Activated CD4-positive, alpha-beta T cell treated with anti-CD3 and anti-CD28 coated beads, Interleukin-2, Interleukin-6, amounts not matched to agents 100 ng/mL and 50 ng/mL, durations not matched to agents 16 hours and 8 hours (primary cell): Measurements from ENCODE around the gene VANGL1.
"Not testable (repeated sequence)": the region's sequence is repeated elsewhere in the genome, so short reads cannot be mapped to it uniquely, and the experiment has no call there.

Experiments
- DNase-seq: peaks from one replicate; pipeline ENCODE4 v3.0.0-alpha.2; 2020

Gene VANGL1

DNA sequence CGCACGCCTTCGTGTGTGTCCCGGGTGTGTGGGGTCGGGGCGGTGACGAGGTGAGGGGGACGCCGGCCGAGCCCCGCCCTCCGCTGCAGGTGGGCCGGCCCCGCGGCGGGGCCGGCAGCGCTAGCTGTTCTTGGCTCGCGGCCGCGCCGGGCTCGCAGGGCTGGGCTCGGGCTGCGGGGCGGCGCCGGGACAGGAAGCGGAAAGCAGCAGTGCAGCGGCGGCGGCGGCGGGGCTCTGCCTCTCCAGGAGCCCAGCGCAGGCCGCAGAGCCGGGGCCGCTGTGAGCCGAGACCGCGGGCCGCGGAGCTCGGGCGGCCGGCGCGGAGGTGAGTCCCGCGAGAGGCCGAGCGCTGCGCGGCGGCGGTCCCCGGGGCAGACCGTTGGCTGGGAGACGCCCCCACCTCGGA is at the start of gene VANGL1:
Gene VANGL1, plus strand, starts transcription at position 209 of the 406 bp plus-strand sequence. CDS start 9,444 bp downstream, outside the sequence.
- peak; percentile 73 for DNase-seq

DNA sequence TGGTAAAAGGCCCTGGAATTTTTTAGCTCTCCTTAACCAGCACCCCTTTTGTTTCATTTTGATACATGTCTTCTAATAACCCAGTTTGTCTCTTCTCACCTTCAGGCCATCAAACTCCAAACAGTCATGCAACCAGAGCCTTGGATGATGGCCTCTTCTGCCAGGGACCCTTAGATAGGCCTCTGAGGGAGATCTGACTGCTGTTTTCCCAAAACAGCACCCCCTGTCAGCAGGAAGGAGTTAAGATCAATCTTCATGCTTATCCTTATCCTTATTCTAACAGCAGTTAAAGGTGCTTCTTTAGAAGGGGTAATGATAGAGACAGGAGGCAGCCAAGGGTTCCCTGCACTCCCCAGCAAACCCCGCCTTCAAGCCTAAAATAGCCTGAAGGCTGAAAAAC is 49.5 kb upstream of the VANGL1 start:
- no peak for DNase-seq

DNA sequence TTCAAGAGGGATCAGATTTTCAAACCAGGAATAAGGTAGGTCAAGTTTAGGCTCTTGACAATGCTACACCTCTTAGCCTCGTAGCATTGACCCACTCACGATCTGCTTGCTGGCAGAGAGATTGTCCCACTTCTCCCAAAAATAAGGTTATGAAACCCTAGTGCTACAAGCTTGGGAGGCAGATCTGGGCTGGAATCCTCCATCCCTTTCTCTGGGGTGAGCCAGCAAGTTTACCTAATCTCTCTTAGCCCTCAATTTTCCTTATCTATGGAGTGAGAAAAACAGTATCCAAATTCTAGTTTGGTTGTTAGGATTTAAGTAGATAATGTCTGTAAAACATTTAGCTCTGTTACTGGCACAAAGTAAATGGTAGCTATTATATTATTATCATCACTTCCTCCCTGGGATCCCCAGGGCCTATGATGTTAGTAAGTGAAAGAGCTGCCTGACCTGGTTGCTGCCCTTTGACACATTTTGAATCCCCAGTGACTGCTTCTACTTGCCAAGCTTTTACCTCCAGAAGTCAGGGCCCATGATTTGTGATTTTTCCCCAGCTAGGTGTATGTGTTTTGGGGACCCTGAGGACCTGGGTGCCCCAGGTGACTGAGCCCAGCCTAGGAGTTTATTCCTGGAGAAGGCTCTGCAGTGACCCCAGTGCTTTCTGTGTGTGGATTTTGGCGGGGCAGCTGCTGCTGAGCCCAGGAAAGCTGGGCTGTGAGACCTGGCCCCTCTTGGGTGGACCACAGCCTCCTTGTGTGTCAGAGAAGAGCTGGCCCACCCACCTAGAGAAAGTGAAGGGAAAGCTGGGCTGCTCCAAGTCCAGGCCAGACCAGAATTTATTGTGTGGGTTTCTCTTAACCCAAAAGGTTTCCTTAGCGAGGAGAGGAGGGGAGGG is 48.2 kb upstream of the VANGL1 start:
- no peak for DNase-seq

DNA sequence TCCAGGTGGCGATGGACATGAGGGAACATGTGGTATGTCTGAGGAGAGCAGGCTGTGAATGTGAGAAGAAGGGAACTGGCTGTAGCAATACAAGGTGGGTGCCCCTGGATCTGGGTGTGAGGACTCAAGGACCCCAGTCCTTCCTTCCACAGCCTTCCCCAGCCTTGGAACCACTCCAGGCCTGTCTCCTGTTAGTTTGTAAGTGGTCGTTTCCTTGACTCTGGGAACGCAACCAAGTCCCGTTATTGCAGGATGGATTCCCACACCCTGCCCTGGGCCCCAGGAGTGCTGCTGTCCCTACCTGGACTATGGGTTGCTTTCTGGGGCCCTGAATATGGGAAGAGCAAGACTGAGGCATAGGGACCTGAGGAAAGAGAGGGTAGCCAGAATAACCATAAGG is 47.2 kb upstream of the VANGL1 start:
- DNase-seq: no peak

DNA sequence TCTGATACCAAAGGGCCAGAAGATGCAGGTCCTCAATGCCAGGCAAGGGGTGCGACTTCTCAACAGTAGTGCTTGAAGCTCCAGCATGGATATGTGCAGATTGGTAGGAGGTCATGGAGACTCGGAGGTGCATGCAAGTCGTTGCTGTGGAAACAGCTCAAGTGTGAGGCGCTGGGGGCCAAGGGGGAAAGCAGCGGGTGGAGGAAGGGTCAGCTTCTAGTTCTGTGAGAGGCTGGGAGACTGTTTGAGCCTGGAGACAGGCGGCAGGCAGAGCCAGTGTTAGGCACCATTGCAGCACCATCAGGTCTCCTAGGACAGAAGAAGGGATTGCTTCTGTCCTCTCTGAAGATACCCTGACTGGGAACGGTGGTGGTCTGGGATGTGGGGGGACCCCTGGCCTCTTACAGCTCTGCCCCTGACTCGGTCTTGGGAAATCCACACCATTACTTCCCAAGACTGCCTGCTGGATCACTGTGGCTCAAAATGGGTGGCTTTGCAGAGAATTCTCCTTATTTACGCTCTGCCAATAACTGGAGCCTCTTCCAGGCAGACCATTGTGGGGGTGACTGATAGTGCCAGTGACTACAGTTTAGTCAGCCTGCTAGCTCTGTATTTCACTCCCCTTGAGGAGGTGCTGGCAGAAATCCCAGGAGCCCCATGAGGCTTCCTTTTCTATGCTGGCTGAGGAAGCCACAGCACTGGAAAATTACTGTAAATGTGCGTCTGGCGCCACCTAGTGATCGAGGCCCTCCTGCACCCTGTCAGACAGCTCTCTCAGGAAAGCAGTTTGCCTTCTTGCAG is 46.3 kb upstream of the VANGL1 start:
- DNase-seq: peak; percentile 70

DNA sequence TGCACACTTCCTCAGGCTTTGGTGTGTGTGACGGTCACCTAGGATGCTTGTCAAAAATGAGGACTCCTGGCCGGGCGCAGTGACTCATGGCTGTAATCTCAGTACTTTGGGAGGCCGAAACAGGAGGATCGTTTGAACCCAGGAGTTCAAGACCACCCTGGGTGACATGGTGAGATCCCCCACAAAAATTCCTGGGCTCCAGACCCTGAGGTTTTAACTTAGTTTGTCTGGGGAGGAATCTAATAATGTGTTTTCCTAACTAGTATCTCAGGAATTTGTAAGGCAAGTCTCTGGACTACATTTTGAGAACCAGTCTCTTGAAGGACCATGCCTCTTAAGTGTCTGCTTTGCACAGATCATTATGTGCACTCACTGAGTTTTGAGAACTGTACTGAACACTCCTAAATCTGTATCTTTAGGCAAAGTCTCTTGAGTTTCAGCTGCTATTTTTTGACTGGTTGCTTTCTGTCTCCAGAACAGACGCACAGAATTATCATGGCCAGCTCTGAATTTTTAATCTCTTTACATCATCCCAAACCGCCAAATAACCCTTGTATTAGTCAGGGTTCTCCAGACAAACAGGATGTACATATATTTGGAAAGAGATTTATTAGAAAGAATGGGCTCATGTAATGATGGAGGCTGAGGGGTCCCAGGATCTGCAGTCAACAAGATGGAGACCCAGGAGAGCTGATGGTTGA is 45.5 kb upstream of the VANGL1 start:
- no peak for DNase-seq

DNA sequence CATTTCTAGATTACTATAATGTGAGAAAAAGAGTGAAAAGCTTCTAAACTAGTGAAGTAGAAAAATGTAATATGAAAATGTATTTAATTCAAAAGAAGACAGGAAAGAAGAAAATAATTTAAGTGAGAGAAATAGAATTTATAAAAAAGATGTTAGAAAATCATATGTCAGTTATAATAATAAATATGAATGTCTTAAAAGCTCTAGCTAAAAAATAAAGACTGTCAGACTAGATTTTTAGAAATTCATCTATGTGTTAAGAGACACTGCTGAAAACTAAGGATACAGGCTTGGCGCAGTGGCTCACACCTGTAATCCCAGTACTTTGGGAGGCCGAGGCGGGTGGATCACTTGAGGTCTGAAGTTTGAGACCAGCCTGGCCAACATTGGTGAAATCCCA is 37.3 kb upstream of the VANGL1 start:
- no peak for DNase-seq

DNA sequence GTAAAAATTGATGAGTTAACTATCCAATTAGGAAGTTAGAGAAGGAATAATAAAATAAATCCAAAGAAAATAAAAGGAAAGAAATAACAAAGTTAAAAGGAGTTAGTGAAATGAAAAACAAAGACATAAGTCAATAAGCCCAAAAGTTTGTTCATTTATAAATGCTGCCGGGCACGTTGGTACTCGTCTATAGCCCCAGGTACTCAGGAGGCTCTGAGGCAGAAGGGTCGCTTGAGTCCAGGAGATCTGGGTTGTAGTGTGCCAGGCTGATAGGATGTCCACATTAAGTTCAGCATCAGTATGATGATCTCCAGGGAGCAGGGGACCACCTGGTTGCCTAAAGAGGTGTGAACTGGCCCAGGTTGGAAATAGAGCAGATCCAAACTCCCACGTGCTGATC is 35.5 kb upstream of the VANGL1 start:
- DNase-seq: no peak

DNA sequence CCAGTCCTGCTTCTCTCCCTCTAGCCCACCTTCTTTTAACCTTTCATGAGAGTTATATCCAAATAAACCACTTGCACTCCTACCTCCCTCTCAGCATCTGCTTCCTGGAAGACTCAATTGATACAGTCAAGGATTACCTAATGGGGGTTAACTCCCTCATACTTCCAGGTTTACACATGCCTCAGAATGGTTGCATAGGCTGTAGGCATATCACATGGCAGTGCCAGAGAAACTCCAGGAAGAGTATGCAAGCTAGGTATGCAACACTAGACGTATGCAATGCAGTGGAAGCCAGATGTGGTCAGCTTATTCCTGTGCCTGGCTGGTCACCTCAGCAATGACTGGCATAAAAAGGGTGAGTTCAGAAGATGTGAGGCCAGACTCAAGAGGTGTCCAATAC is 32.7 kb upstream of the VANGL1 start:
- no peak for DNase-seq

DNA sequence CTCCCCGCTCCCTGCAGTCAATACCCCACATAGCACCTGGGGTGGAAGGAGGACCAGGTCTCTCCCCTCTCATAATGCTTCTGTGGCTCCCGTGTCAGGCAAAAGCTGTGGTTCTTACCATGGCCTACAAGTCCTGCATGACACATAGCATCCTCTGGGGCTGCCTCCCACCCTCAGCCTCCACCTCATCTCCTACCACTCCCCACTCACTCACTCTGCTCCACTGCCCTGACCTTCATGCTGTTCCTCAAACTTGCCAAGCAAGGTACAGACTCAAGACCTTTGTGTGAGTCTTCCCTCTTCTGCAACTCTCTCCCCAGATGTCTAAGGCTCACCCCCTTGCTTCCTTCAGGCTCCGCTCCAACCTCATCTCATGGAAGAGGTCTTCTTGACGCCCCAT is 28.0 kb upstream of the VANGL1 start:
- no peak for DNase-seq

DNA sequence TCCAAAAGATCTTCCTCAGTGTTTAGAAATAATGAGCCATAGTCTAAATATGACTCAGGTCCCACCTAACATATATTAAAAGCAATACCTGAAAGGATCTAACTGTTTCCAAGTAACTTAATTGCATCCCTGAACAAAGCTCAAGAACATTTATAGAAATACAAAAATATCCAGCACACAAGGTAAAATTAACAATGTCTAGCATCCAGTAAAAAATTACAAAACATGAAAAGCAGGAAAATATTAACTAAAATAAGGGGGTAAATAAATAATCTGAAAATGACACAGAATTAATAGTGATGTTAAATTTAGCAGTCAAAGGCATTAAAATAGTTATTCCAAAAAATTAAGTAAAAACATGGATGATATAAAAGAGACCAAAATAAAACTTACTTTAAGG is 21.3 kb upstream of the VANGL1 start:
- DNase-seq: no peak

DNA sequence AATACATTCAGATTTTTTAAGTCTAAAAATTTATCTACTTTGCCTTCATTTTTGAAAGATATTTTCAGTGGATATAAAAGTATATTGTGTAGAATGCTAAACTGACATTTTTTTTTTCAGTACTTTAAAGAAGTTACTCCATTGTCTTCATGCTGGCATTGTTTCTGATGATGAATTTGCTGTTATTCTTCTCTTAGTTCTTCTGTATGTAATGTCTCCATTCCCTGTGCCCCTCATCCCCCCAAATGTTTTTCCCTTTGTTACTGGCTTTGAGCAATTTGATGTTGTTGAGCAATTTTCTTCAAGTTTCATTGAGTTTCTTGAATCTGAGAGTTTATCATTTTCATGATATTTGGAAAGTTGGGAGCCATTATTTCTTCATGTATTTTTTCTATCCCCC is 20.8 kb upstream of the VANGL1 start:
- no peak for DNase-seq

DNA sequence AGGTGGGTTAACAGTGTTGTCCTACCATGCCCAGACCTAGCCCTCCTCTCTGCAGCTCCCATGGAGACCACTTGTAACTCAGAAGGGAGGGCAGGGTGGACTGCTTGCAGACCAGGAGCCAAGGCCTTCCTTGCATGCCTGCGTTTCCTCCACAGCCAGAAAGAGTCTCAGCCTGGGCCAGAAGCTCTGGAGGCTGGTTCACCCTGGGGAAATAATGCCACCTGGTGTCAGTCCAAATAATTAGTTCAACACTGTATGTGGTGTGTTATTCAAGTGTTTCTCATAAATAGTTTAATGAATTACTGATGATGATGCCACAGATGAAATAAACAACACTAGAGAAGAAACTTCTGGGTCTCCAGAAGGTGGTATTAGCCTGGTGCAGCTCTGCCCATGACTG is 16.9 kb upstream of the VANGL1 start:
- DNase-seq: no peak

DNA sequence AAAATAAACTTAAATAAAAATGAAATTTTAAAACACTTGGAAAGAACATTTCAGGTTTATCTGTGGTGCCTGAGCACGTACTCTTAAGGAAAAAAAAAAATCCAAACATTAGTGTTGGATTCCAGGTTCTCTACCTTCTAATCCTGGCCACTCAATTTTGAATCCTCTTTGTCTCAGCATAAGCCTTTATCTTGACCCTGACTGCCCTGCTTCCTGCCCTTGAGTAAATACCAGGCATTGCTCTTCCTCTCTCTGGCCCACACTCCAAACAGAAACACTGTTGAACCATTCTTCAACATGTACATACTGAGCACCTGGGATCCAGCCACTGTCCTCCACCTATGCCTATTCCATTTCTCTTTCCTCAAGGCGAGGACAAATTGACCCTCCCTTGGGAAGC is 11.4 kb upstream of the VANGL1 start:
- no peak for DNase-seq

DNA sequence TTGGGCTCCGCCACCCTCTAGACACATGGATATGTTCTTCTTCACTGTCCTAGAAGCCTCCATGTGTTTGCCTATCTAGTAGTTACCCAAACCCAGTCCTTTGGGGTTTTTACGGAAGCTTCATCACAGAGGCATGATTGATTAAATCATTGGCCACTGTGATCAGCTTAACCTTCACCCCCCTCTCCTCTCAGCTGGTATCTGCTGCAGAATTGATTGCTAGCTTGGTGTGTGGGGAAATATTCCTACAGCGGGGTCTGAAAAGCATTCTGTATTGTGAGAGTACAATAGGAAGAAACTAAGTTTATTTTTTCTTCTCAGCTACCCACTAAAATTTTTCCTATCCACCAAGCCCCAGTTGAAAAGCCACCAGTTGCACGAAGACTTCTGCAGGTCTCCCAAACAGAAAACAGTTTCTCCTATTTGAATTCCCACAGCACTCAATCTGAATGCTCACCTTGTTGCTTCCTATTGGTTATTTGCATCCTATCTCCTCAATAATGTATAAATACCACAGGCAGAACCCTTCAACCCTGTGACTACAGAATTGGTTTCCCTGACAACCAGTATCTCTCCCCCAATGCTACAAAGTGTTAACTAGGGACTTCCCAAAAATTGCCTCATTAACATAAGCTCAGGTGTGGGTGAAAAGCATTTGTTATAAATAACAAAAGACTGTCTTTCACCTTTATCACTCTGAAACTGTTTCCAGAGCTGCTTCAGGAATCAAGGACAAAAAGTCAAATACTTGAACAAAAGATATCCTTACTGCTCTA is 9.3 kb upstream of the VANGL1 start:
- DNase-seq: no peak

DNA sequence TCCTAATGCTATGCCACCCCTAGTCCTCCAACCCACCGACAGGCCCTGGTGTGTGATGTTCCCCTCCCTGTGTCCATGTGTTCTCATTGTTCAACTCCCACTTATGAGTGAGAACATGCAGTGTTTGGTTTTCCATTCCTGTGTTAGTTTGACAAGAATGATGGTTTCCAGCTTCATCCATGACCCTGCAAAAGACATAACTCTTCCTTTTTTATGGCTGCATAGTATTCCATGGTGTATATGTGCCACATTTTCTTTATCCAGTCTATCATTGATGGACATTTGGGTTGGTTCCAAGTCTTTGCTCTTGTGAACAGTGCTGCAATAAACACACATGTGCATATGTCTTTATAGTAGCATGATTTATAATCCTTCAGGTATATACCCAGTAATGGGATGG is 8.2 kb upstream of the VANGL1 start:
- DNase-seq: not testable (repeated sequence)

DNA sequence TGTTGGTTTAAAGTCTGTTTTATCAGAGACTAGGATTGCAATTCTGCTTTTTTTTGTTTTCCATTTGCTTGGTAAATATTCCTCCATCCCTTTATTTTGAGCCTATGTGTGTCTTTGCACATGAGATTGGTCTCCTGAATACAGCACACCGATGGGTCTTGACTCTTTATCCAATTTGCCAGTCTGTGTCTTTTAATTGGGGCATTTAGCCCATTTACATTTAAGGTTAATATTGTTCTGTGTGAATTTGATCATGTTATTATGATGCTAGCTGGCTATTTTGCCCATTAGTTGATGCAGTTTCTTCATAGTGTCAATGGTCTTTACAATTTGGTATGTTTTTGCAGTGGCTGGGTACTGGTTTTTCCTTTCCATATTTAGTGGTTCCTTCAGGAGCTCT is 4.5 kb upstream of the VANGL1 start:
- DNase-seq: not testable (repeated sequence)

DNA sequence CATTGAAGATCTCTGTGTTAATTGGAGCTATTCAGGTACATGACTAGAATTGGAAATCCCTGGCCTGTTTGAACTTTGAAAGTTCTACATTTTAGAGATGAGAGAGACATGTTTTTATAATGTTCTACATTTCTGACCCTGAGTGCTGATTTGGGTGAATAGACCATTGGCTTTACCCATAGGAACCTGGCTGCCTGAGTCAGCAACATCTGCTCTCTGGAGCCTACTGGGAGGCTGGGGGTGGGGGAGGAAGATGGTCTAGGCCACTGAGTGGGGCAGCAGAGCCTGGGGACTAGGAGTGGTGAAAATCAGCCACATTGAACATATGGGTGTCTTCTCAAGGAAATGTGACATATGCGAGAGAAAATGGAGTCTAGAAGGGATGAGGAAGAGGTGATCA is 1.4 kb upstream of the VANGL1 start:
- DNase-seq: no peak

DNA sequence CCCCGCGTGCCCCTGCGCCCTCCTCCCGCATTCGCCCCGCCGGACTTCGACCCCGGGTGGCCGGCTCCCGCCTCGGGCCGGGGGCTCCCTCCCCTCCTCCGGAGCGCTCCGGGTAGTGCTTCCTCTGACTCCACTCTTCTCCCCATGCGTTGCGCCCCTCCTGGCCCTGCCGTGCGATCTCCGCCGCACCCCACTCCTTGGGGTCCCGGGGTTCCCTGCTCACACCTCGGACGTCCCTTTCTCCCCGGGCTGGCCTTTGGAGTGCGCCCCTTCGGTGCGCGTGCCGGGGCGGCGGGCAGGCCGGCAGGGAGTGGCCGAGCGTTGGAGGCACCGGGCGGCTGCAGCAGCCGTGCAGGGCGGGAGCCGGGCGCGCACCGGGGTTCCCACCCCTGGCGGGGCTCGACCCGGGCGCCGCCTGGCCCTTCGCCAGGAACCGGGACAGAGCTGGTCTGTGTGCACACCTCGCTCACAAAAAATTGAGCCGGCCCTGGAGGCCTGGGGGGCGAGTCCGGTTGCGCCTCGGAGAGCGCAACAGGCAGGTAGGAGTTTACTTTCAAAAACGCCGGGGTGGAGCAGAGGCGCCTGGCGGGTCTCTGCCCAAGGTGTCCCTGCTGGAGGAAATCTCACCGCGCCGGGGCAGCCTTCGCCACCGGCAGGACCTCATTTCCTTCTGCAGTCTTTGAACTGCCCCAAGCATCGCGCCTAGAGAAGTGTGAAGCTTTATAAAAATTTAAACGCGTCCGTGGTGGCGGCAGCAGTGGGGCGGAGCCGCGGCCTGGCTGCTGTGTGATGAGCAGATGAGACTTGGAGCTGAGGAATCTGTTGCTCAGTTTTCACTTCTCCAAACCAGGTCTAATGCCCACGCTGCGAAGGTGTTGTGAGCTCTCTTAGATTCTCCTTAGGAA is 650 bp downstream of the VANGL1 start:
- peak; percentile 60 for DNase-seq

DNA sequence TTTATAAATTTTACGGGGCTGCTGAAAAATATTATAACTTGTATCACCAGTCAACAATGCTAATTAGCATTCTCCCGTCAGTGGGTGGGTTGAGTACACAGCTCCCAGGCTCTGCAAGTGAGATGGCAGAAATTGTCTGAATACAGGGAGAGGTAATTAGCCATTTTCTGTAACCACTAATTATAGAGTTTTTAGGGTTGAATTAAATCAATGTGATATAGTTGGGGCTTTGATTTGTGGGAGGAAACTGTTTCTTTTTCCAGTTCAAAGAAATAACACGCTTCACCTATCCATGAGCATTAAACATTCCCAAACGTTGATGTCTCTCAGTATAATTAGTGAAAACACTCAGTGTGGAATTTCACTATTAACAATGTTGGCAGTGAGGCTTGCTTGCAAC is 1.5 kb downstream of the VANGL1 start:
- no peak for DNase-seq

DNA sequence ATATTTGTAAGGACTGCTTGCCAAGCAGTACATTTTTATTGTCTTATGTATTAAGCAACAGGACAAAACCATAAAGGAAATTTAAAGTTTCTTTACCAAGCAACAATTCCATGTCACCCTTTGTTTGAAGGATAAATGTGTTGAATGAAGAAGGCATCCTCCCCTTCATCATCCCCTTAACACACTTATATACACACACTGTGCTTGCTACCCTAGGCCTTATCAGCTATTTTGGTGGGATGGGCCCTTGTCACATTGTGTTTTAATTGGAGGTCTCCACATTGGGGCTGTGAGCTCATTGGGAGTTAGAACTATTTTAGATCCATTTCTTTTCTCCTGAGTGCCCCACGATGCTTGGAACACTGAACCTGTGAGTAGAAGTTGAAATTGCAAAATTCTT is 1.9 kb downstream of the VANGL1 start:
- DNase-seq: no peak

DNA sequence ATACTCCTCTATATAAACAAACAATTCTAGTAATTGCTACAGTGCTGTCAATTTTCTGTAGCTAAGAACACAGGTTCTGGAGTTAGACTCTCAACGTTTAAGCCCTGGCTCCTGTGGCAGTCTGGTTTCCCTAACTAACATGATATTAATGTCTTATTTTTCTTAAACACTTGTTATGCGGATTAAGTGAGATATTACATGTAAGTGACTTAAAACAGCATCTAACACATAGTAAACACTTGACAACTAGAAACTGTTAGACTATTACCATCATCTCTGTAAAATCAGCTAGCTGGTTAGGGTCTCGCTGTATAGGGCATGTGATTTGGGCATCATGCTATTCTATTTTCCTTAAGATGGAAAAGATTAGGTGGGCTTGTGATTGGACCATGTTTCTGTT is 2.3 kb downstream of the VANGL1 start:
- DNase-seq: no peak
